Measurements from ENCODE around the gene PTPRM.

PTPRM gene

GRCh38 chr18:7566567-7567473 lies at the start of gene PTPRM:
Gene PTPRM (plus strand): TSS chr18:7567316. CDS start chr18:7567819, 503 bp downstream.
- peak; percentile 68 for DNase-seq (ENCODE audit: low spot score)
- POLR2A ChIA-PET (ENCODE audit: low non-redundant PET): no interaction called here
- H3K27ac ChIP-seq: peak within 1 kb of the TSS; percentile 82
- TF ChIP-seq CTCF (conservative IDR thresholded peaks at IDR 0.05; ENCODE audit: low read depth): peak; percentile 88
- CTCF ChIA-PET: interaction anchor here (0.6 to 3.2 kb wide), 23 partner anchors 8 to 1056 kb away, joined by 3 to 49 read pairs (median 4); no protein-coding TSS in a partner anchor

- no peak for DNase-seq (ENCODE audit: low spot score)
- ChIA-PET CTCF (no interaction called here), POLR2A (ENCODE audit: low non-redundant PET) (no interaction called here)
- TF ChIP-seq CTCF (conservative IDR thresholded peaks at IDR 0.05; ENCODE audit: low read depth): no peak
- H3K27ac ChIP-seq: no peak overlapping the region
Observed at GRCh38 chr18:7517852-7518251, 49.3 kb upstream of the PTPRM start.

- no peak for DNase-seq (ENCODE audit: low spot score)
- H3K27ac ChIP-seq: no peak overlapping the region
- ChIA-PET CTCF (interaction anchor here (0.5 kb wide), 1 partner anchor 48 kb away, joined by 3 read pairs; no protein-coding TSS in a partner anchor), POLR2A (ENCODE audit: low non-redundant PET) (no interaction called here)
- no peak for TF ChIP-seq CTCF (conservative IDR thresholded peaks at IDR 0.05; ENCODE audit: low read depth)
Observed at GRCh38 chr18:7520200-7520785, 46.8 kb upstream of the PTPRM start.

GRCh38 chr18:7521226-7521856 lies 45.8 kb upstream of the PTPRM start:
- POLR2A ChIA-PET (ENCODE audit: low non-redundant PET): no interaction called here
- no peak for DNase-seq (ENCODE audit: low spot score)
- TF ChIP-seq CTCF (conservative IDR thresholded peaks at IDR 0.05; ENCODE audit: low read depth): no peak
- CTCF ChIA-PET: no interaction called here
- H3K27ac ChIP-seq: no peak overlapping the region

- CTCF ChIA-PET: interaction anchor here (0.8 kb wide), 1 partner anchor 9 kb away, joined by 5 read pairs; no protein-coding TSS in a partner anchor
- TF ChIP-seq CTCF (conservative IDR thresholded peaks at IDR 0.05; ENCODE audit: low read depth): no peak
- DNase-seq (ENCODE audit: low spot score): no peak
- H3K27ac ChIP-seq: no peak overlapping the region
- POLR2A ChIA-PET (ENCODE audit: low non-redundant PET): no interaction called here
Observed at GRCh38 chr18:7523772-7524171, 43.3 kb upstream of the PTPRM start.

GRCh38 chr18:7524786-7525185 lies 42.3 kb upstream of the PTPRM start:
- POLR2A ChIA-PET (ENCODE audit: low non-redundant PET): no interaction called here
- CTCF ChIA-PET: interaction anchor here (1.0 kb wide), 1 partner anchor 43 kb away, joined by 3 read pairs; the partner anchor contains the start of gene PTPRM
- DNase-seq (ENCODE audit: low spot score): no peak
- no peak for TF ChIP-seq CTCF (conservative IDR thresholded peaks at IDR 0.05; ENCODE audit: low read depth)
- no peak overlapping the region for H3K27ac ChIP-seq

Data from RWPE1 (cell line).